NCI-H1105 treated with DMSO at 0.1 percent for 48 hours (cell line): Measurements from ENCODE around the gene SYT7.
"Not testable (repeated sequence)": the region's sequence is repeated elsewhere in the genome, so short reads cannot be mapped to it uniquely, and the experiment has no call there.

Experiments used
- DNase-seq: peaks from one replicate; lab custom pipeline; 2025; lab: John Stamatoyannopoulos, UW

The SYT7 gene

GRCh38 chr11:61581030-61581928 is at the start of gene SYT7:
Gene SYT7 (minus strand): TSS chr11:61581076. CDS start chr11:61580820, 256 bp downstream.
- peak; percentile 89 for DNase-seq

GRCh38 chr11:61630089-61630488 is 49.2 kb upstream of the SYT7 start:
- DNase-seq, result no peak

- no peak for DNase-seq
These were observed 48.4 kb upstream of the SYT7 start for GRCh38 chr11:61629082-61629833.

GRCh38 chr11:61628662-61628970 is 47.7 kb upstream of the SYT7 start:
- no peak for DNase-seq

- peak; percentile 22 for DNase-seq
These were observed 47.2 kb upstream of the SYT7 start for GRCh38 chr11:61627850-61628661.

- DNase-seq, result no peak
These were observed 45.9 kb upstream of the SYT7 start for GRCh38 chr11:61626580-61627380.

GRCh38 chr11:61625525-61625924 is 44.6 kb upstream of the SYT7 start:
- no peak for DNase-seq

- DNase-seq, result no peak
These were observed 41.2 kb upstream of the SYT7 start for GRCh38 chr11:61621917-61622585.

GRCh38 chr11:61619471-61620226 is 38.8 kb upstream of the SYT7 start:
- DNase-seq, result no peak

- no peak for DNase-seq
These were observed 38.1 kb upstream of the SYT7 start for GRCh38 chr11:61618978-61619377.

- no peak for DNase-seq
These were observed 36.6 kb upstream of the SYT7 start for GRCh38 chr11:61617515-61617914.

GRCh38 chr11:61616434-61616833 is 35.6 kb upstream of the SYT7 start:
- DNase-seq, result no peak

GRCh38 chr11:61614782-61615181 is 33.9 kb upstream of the SYT7 start:
- DNase-seq, result not testable (repeated sequence)

GRCh38 chr11:61613870-61614269 is 33.0 kb upstream of the SYT7 start:
- no peak for DNase-seq

- no peak for DNase-seq
These were observed 32.2 kb upstream of the SYT7 start for GRCh38 chr11:61613051-61613450.

- DNase-seq, result no peak
These were observed 30.4 kb upstream of the SYT7 start for GRCh38 chr11:61611309-61611708.

- DNase-seq, result no peak
These were observed 30.0 kb upstream of the SYT7 start for GRCh38 chr11:61610905-61611304.

GRCh38 chr11:61609980-61610366 is 29.1 kb upstream of the SYT7 start:
- no peak for DNase-seq

- DNase-seq, result no peak
These were observed 28.4 kb upstream of the SYT7 start for GRCh38 chr11:61609000-61609979.
